Mesothelial cell of epicardium (in vitro differentiated cells): ENCODE measurements around the gene MAST4. TPM values are rescaled to one million over a fixed set of nuclear protein-coding genes. Genes with fewer than 3 reads are reported as not detected.

ENCODE experiments used
- DNase-seq, 2 experiments: peaks; one replicate each; pipeline ENCODE4 v3.0.0; 2021; ENCODE audit warnings: low spot score in 2 of 2; ENCODE audit not compliant: unreplicated experiment in 2 of 2
- H3K27ac Mint-ChIP-seq: 2 replicates; pipeline ENCODE4 v1.8.0; 2021; ENCODE audit warnings: mixed read lengths
- H3K27me3 Mint-ChIP-seq: 2 replicates; pipeline ENCODE4 v1.8.0; 2021; ENCODE audit warnings: low read depth, mixed read lengths
- H3K36me3 Mint-ChIP-seq: 2 replicates; pipeline ENCODE4 v1.8.0; 2021; ENCODE audit warnings: mixed read lengths
- H3K4me1 Mint-ChIP-seq: 2 replicates; pipeline ENCODE4 v1.8.0; 2021; ENCODE audit warnings: mixed read lengths
- H3K4me3 Mint-ChIP-seq: 2 replicates; pipeline ENCODE4 v1.8.0; 2021; ENCODE audit warnings: mild to moderate bottlenecking, moderate library complexity, mixed read lengths
- H3K9me3 Mint-ChIP-seq: 2 replicates; pipeline ENCODE4 v1.8.0; 2021; ENCODE audit warnings: mixed read lengths
- CTCF ChIP-seq: fragments of 200-600 bp; sonication (generic); IDR thresholded peaks from one replicate; pipeline ENCODE4 v1.5.0; 2021; ENCODE audit warnings: antibody characterized with exemption; ENCODE audit not compliant: unreplicated experiment
- total RNA-seq: library from RNA; stranded (reverse); gene quantifications from 3 replicates; pipeline ENCODE4 v1.2.1, GENCODE V29; 2021

MAST4 gene
- total RNA-seq, 1 donor from 2014 or later, result 29.8 TPM

GRCh38 chr5:66717455-66718373, 121.5 kb downstream of the MAST4 start:
- no peak overlapping the region for H3K27ac Mint-ChIP-seq
- peaks cover 5% of the 10 kb centered on the region for H3K4me1 Mint-ChIP-seq

GRCh38 chr5:66718374-66719002, 122.3 kb downstream of the MAST4 start:
- TF ChIP-seq CTCF, result no peak

More at GRCh38 chr5:66717455-66718373, 121.5 kb downstream of the MAST4 start:
- no peak for TF ChIP-seq CTCF
- no peak for DNase-seq
- Mint-ChIP-seq H3K36me3 (no peaks in the 10 kb centered on the region), H3K4me3 (no peak overlapping the region), H3K27me3 (peaks cover 6% of the 10 kb centered on the region), H3K9me3 (peaks cover 3% of the 10 kb centered on the region)

GRCh38 chr5:66720780-66721179, 124.6 kb downstream of the MAST4 start:
- DNase-seq, result no peak
- Mint-ChIP-seq H3K9me3 (no peaks in the 10 kb centered on the region), H3K4me3 (no peak overlapping the region), H3K36me3 (no peaks in the 10 kb centered on the region), H3K27ac (no peak overlapping the region), H3K27me3 (peaks cover 9% of the 10 kb centered on the region), H3K4me1 (peaks cover 5% of the 10 kb centered on the region)
- TF ChIP-seq CTCF, result no peak

More at GRCh38 chr5:66718374-66719002, 122.3 kb downstream of the MAST4 start:
- Mint-ChIP-seq H3K27me3 (peaks cover 9% of the 10 kb centered on the region), H3K9me3 (no peaks in the 10 kb centered on the region), H3K27ac (no peak overlapping the region), H3K36me3 (no peaks in the 10 kb centered on the region), H3K4me1 (peaks cover 5% of the 10 kb centered on the region), H3K4me3 (no peak overlapping the region)
- DNase-seq, result no peak

- Mint-ChIP-seq H3K27me3 (peaks cover 16% of the 10 kb centered on the region), H3K4me1 (peaks cover 4% of the 10 kb centered on the region), H3K36me3 (no peaks in the 10 kb centered on the region), H3K4me3 (no peak overlapping the region), H3K9me3 (no peaks in the 10 kb centered on the region), H3K27ac (no peak overlapping the region)
- no peak for TF ChIP-seq CTCF
- DNase-seq, result no peak
These were observed 126.5 kb downstream of the MAST4 start for GRCh38 chr5:66722686-66723085.

GRCh38 chr5:66724349-66725139, 128.4 kb downstream of the MAST4 start:
- Mint-ChIP-seq H3K4me3 (no peak overlapping the region), H3K36me3 (no peaks in the 10 kb centered on the region), H3K27me3 (peaks cover 20% of the 10 kb centered on the region), H3K9me3 (no peaks in the 10 kb centered on the region), H3K4me1 (no peaks in the 10 kb centered on the region), H3K27ac (no peak overlapping the region)
- TF ChIP-seq CTCF, result no peak
- DNase-seq, result no peak
